GM21423 (cell line): ENCODE results near the gene PPCDC.

Experiments
- ATAC-seq: cut with Tn5 transposase; IDR thresholded peaks from one replicate; pipeline ENCODE4 v1.9.1; 2021; ENCODE audit warnings: mild to moderate bottlenecking, moderate library complexity; ENCODE audit not compliant: unreplicated experiment

The PPCDC gene

DNA sequence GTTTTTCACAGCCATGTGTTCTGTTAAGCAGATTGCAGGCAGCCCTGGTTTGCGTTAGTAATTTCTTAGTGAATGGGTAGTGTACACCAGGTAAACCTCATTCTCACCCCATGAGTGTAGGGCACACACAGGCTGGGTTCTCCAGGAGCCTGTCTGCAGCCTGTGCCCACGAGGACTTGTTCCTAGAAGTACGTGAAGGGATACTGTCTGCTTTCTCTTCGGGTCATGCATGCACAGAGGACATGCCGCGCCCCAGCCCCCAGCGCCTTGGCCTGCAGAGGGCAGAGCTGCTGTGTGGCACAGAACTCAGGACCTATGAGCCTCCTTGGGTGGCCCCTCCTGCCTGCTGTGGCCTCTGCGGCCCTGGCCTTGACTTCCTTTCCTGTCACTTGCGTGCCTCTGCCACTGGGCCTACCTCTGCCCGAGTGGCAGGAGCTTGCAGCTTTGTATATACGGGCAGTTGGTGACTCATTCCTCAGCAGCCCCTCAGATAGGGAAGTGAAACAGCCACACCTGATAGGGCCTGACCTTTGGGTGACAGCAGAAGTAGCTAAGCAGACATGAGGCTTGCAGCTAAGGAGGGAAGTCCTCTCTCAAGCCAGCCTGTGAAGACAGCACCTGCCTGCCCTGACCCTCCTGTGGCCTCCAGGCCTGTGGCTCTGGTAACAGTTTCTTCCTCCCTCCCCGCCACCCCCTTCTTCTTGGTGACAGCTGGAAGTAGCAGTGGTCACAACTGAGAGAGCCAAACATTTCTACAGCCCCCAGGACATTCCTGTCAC is 19.5 kb downstream of the PPCDC start:
- peak; percentile 58 for ATAC-seq

DNA sequence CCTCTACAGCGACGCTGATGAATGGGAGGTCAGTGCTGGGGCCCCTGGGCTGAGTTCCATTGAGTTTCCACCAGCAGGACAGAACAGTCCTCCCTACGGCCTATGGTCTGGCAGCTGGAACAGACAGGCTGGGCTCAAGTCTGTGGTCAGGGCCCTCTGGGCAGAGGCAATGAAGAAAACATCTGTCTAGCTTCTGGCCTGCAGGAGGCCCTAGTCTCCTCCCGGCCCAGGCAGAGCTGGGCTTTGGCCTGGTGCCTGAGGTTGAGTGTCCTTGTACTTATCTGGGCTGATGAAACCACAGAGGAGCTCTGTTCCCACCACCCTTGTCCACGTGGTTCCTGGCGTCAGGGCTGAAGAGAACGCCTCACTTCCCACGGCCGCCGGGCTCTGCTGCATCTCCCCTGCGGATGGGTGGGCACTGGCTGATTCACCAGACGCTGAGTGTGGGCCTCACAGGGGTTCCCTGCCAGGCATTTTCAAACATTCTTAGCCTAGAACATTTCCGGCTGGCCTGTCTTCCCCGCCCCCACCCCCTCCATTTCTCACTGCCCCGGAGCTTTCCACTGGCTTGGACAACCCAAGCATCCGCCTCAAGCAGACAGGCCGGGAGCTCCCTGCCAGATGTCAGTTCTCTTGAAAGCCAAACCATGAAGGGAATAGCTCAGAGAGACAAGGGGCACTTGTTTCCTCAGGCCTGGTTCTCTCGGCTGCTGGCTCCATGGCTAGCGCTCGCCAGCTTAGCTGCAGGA is 20.3 kb downstream of the PPCDC start:
- ATAC-seq = peak; percentile 26

DNA sequence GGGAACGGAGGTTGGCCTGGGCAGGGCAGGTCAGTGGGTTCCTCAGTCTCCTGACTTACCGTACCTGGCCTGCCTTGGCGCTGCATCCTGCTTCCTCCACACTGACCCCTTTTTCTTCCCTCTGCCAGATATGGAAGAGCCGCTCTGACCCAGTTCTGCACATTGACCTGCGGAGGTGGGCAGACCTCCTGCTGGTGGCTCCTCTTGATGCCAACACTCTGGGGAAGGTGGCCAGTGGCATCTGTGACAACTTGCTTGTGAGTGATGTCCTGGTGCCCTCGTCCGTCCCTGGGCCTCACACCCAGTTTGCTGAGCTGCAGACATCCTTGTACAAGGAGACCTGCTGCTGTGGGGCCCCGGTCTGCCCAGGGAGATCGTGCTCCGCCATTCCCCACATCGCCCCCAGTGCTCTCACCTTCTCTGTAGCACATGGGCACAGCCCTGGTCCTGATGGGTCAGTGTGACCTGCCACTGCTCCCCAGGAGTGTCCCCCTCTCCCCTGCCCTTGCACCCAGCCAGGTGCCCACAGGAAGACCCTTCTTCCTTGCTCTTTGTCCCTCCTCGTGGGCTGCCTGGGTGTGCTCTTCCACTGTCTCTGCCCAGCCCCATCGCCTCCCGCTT is 21.0 kb downstream of the PPCDC start:
- no peak for ATAC-seq

DNA sequence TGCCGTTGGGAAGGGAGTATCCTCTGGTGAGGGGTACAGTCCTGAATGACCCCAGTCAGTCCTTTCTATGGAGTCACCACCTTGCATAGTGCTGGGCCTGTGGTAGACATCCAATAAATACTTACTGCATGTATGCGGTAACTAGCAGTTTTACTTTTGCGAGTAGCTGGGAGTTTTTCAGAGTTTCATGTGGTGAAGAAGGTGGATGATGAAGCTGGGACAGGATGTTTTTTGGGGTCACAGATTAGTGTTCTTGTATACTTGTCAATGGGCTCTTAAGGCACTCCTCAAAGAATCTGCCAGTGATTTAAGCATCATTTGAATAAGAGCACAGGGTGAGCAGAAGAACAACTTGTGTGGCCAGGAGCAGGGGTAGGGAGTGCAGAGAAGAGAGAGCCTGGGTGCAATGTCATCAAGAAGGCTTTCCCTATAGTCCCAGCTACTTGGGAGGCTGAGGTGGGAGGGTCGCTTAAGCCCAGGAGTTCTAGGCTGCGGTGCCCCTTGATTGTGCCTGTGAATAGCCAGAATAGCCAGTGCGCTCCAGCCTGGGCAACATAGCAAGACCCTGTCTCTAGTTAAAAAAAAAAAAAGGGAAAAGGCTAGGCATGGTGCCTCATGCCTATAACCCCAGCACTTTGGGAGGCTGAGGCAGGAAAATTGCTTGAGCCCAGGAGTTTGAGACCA is 22.1 kb downstream of the PPCDC start:
- no peak for ATAC-seq

DNA sequence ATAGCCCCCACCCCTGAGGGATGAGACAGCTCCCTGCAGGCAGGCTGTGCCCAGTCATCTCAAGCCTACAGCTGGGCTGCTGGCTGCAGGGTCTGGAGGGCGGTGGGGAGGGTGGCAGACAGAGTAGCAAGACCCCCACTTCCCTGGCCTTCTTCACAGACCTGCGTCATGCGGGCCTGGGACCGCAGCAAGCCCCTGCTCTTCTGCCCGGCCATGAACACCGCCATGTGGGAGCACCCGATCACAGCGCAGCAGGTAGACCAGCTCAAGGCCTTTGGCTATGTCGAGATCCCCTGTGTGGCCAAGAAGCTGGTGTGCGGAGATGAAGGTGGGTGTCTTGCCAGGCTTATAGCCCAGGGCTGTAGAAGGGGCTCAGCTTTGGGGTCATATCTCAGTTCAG is 25.0 kb downstream of the PPCDC start:
- ATAC-seq = no peak

DNA sequence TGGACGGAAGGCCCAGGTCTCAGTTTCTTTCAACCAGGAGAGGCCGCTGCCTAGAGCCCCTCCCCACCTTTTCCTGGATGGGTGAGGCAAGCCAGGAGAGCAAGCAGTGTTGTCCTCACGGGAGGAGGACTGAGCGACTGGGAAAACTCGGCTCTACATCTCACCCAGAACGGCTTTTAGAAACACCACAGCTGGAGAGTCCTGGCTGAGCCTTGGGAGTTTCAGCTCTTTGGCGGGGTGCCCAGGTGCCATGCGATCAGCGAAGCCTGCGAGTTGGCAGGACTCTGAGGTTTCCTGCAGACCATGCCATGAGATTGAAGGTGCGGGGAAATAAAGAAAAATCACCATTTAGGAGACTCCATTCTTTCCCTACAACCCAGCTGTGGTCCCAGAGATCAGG is 26.0 kb downstream of the PPCDC start:
- ATAC-seq = no peak

DNA sequence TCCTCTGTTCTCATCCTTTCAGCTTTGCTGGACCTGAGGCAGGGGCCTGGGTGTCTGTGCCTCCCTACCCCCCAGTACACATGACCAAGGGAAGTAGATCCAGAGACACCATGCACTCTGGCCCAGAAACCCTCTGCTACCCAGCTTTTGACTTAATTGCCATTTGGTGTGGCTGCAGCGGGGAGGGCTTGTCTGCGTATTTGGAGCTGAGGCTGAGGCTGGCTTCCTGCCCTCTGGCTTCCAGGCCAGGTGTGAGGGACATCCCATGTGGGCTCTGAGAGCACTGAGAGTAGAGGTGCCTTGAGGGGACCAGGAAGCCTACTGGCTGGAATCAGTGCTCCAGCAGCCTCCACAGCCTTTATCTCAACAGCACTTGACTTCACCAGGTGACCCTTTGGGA is 26.9 kb downstream of the PPCDC start:
- no peak for ATAC-seq

DNA sequence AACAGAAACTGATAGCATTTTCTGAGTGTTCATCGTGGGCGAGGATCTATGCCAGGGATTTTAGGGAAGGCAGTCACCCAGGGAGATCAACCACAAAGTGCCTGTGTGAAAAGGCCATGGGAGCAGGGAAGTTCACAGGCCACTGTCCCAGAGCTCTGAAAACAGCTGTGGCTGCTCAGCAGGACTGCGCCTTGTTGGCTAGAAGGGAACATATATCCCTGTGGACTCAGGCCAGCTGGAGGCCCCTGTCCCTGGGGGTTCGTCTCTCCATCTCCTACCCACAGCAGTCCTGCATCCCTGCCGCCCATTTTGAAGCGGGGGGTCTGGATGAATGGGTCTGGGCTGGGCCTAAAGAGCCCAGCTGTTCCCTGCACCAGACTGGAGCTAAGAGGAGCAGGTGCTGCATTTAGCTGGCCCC is 27.8 kb downstream of the PPCDC start:
- ATAC-seq = no peak

DNA sequence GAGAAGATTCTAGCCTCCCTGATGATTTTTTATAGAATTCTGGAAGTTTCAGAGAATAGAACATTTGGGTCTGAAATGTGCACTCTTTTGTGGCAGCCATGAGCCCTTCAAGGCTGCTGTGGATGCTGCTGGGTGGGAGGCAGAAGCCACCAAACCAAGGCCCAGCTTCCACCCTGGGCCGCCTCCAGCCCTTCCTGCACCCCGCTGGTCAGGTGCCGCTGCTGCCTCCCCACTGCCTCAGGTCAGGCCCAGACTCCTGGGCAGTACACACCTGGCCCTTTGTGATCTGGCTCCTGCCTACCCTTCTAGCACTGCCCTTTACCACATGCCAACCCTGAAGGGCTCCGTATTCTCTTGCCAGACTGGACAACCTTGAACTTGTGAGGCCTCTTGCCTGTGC is 28.3 kb downstream of the PPCDC start:
- no peak for ATAC-seq

DNA sequence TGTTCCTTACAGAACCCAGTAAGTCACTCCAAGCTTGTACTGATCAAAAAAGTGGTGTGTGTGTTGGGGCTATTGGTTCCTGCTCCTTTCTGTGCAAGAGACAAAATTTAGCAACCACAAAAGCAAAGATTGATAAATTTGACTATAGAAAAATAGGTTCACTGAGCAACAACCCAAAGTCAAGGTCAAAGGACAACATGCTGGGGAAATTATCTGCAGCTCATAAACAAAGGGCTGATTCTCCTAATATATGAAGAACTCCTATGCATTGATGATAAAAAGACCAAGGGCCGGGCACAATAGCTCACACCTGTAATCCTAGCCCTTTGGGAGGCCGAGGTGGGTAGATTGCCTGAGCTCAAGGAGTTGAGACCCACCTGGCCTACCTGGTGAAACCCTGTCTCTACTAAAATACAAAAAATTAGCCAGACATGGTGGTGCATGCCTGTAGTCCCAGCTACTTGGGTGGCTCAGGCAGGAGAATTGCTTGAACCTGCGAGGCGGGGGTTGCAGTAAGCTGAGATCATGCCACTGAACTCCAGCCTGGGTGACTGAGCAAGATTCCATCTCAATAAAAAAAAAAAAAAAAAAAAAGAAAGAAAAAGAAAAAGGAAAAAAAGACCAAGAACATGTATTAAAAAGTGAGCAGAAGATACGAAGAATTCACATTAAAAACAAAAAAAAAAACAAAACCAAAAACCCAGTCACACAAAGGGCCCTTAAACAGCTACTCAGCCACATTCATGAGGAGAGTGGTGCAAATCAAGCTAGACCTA is 29.8 kb downstream of the PPCDC start:
- ATAC-seq = no peak

DNA sequence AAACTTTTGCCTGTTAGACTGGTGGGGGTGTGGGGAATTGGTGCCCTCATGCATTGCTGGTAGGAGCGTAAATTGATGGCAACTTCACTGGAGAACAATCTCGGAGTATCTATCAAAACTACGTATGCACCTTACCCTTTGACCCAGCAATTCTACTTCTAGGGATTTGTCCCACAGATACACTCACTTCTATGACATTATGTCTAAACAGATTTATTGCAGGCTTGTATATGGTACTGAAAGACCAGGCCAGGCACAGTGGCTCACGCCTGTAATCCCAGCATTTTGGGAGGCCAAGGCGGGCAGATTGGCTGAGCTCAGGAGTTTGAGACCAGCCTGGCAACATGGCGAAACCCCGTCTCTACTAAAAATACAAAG is 30.3 kb downstream of the PPCDC start:
- no peak for ATAC-seq

DNA sequence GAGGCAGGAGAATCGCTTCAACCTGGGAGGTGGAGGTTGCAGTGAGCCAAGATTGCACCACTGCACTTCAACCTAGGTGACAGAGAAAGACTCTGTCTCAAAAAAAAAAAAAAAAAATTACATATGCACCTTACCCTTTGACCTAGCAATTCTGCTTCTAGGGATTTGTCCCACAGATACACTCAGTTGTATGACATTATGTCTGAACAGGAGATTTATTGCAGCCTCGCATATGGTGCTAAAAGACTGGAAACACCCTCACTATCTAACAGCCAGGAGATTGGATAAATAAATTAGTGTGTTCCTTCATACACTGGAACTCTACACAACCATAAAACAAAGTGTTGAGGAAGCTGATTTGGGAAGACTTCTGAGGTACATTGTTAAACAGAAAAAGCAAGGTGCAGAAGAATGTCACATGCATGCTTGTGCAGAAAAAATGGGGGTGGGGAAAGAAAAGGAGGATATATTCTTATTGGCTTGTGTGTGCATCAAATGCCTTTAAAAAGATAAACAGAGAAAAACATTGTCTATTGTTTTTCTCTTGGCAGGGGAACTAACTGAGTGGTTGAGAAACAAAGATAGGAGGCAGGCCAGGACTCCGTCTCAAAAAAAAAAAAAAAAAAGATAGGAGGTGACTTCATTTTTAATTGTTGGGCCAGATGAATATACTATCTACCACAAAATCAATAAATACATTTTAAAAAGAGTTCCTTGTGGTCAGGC is 30.9 kb downstream of the PPCDC start:
- no peak for ATAC-seq

DNA sequence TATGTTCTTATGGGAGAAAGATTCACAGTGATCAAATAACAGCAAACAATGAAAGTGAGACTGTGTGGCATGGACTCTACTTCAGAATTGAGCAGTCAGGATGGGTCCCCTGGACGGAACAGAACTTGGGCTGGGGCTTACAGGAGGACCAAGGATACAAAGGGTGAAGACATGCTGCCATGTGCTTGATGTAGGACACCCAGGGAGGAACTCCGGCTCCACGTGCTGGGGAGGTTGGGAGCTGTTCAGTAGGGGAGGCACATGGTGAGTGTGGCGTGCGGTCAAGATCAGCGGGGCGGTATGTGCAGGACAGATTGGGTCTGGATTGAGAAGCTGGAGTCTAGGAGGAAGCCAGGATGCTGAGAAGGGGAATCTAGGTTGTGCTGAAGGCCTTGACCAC is 32.6 kb downstream of the PPCDC start:
- ATAC-seq = no peak

DNA sequence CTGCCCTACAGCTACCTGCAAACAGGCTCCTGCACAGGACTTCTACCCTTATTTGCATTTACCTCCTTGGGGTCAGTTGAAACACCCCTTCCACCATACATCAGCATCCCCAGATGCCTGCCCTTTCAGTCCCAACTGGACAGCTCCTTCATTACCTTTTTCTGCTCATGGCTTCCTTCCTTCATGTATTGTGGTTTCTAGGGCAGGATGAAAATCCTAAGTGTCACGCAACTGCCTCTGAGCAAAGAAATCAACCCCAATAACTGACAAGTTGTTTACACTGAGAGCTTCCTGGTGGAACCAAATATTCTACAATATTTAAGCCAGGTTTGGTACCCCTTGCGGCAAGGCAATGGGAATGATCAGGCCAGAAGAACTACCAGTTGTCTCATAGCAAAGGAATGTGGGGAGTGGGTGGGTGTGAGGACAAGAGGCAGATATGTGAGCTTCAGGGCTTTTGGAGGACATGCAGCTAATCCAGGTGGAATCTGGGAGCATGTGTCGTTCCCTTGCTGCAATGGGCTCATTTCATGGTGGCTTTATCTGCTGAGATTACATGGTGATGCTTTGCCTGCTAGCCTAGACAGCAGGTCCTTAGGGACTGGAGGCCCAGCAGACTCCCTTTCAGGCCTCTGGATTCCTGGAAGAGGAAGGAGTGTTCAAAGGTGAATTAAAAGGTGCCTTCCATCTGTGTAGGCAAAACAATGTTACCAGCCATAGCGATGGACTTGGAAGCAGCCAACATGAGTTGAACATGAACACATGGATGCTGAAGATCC is 34.9 kb downstream of the PPCDC start:
- no peak for ATAC-seq

DNA sequence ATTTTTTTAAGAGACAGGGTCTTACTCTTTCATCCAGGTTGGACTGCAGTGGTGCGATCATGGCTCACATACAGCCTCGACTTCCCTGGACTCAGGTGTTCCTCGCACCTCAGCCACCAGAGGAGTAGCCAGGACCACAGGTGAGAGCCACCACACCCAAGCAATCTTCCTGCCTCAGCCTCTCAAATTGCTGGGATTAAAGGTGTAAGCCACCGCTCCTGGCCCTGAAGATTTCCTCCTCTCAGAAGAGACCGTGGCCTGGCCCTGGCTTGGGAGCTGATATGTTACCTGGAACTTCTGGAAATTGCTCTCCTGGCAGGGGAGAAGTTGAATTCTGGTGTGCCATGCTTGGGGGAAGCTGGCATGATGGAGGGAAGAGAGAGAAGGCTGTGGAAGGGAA is 36.2 kb downstream of the PPCDC start:
- ATAC-seq = no peak

DNA sequence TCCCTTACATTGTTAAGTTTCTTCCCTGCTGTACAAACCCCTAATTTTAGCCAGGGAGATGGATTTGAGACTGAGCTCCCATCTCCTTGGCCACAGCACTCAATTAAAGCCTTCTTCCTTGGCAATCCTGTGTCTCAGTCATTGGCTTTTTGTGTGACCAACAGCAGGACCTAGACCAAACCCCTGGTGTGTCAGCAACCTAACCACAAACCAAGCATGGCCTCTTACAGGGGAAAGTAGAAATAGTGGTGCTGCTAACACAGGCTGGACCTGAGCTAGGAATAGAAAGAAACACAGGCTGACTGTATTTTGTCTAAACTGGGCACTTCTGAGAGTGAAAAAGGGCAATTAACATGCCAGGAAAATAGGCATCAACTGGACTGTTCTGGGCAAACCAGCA is 37.9 kb downstream of the PPCDC start:
- ATAC-seq = no peak

DNA sequence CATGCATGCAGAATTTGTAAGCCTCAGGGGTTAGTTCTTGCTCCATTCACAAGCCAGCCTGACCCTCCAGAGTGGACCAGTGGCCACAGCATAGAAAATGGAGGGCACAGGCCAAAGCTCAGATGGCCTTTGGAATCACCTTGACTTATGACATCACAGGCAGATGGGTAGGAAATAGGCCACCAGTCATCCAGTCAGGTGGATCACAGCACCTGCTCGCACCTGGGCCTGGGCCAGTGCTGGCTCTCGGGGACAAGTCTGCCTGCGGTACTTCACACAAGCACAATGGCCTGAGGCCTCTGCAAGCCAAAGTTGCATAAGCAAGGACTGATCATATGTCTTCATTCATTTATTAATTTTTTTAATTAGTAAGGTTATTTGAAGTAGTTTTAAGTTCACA is 39.3 kb downstream of the PPCDC start:
- ATAC-seq = no peak

DNA sequence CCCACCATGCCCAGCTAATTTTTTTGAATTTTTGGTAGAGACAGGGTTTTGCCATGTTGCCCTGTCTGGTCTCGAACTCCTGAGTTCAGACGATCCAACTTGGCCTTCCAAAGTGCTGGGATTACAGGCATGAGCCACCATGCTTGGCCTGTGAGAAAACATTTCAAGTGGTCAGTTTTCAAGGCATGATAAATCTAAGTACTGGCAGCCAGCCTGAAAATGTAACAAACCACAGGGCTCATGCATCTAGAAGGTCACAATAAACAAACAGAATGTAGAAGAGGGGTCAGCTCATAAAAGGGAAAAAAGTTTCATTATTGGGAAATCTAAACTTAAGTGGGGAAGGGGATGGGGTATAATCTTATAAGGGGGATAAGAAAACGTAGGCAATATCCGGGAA is 39.9 kb downstream of the PPCDC start:
- ATAC-seq = no peak

DNA sequence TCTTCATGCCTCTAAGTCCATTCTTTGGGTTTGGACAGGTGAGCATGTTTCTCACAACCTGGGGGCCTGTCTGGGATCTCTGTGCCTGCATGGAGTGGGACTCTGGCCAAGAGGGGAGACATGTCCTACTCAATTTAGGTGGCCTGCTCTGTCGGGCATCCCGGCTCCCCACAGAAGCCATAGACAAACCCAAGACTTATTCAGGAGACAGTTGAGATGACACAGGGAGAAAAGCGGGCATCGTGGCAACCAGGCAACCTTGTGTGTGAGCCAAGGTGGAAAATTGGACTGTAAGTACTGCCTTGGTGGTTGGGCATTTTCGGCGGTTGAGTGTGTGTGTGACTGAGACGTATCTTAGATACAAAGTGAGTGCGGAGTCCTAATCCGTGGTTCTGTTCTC is 40.5 kb downstream of the PPCDC start:
- ATAC-seq = no peak
